Lower leg skin (tissue), 4 donors: Measurements from ENCODE around the gene C1orf21. TPM values are rescaled to one million over a fixed set of nuclear protein-coding genes. Genes with fewer than 3 reads are reported as not detected.

Experiments used
- DNase-seq, 2 donors: peaks; one replicate each; pipeline ENCODE4 v3.0.0-alpha.2; 2019; ENCODE audit warnings: low spot score in 2 of 2
- H3K4me3 ChIP-seq: fragments of 200-600 bp; sonication (generic); 2 replicates; pipeline ENCODE4 v1.5.1; 2017; ENCODE audit warnings: mild to moderate bottlenecking, low read depth; ENCODE audit not compliant: poor library complexity, severe bottlenecking
- POLR2A ChIP-seq, 2 donors: fragments of 450-650 bp; IDR thresholded peaks; one replicate each; pipeline ENCODE4 v1.6.1; 2016 to 2017; ENCODE audit warnings: antibody characterized with exemption in 2 of 2, mild to moderate bottlenecking in 1 of 2, moderate library complexity in 1 of 2
- whole genome bisulfite sequencing, 2 donors: methylation state at CpG; one replicate each; pipeline ENCODE4 v1.1.5; 2018; 5-methylcytosine and 5-hydroxymethylcytosine counted together
- intact Hi-C: fragments of 100-400 bp; cut with DNase I; formaldehyde crosslinking; loops from one replicate; pipeline ENCODE4 v1.15.0; 2023; ENCODE audit warnings: low total_unique reads
- total RNA-seq, 4 donors: library from RNA; depleted of rRNA; stranded (reverse); fragments of >200 nt; gene quantifications; one replicate each; pipeline ENCODE4 v1.1.0, GENCODE V29; 2016
- TF ChIP-seq, protein P1 (sequence below), 3 donors: fragments of 450-650 bp; IDR thresholded peaks; one replicate each; pipeline ENCODE4 v1.5.1; 2016; ENCODE audit warnings: antibody characterized with exemption in 3 of 3, mild to moderate bottlenecking in 3 of 3, moderate library complexity in 2 of 3

Gene C1orf21
- total RNA-seq, 4 donors from 2014 or later, result 37.6 to 79.4 (median 56.2) TPM

DNA sequence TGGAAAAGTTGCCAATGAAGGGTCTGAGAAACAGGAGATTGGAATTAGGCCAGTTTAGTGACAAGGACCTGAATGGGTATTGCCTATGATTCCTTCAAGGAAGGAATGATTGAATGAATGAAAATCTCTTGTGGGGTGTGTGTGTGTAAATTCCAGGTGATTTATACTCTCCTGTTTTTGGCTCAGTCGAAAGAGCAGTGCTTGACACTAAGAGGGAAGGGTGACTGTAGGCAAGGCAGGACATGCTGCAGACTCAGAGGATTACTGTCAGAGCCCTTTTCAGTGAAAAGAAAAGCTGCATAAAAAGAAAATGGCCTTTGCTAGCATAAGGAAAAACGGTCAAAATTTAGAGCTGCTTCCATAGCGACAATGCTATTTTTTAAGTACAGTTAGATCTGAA lies 30.1 kb downstream of the C1orf21 start:
- intact Hi-C loops, result no loop called here
- TF ChIP-seq, protein P1, sequence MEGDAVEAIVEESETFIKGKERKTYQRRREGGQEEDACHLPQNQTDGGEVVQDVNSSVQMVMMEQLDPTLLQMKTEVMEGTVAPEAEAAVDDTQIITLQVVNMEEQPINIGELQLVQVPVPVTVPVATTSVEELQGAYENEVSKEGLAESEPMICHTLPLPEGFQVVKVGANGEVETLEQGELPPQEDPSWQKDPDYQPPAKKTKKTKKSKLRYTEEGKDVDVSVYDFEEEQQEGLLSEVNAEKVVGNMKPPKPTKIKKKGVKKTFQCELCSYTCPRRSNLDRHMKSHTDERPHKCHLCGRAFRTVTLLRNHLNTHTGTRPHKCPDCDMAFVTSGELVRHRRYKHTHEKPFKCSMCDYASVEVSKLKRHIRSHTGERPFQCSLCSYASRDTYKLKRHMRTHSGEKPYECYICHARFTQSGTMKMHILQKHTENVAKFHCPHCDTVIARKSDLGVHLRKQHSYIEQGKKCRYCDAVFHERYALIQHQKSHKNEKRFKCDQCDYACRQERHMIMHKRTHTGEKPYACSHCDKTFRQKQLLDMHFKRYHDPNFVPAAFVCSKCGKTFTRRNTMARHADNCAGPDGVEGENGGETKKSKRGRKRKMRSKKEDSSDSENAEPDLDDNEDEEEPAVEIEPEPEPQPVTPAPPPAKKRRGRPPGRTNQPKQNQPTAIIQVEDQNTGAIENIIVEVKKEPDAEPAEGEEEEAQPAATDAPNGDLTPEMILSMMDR (IDR thresholded peaks at IDR 0.05), result no peak
- no peak for TF ChIP-seq POLR2A (IDR thresholded peaks at IDR 0.05)
- DNase-seq, result no peak
- H3K4me3 ChIP-seq, result no peak overlapping the region
- WGBS, 2 donors, result 39 to 46% methylated on average over 3 of the region's 3 CpGs

DNA sequence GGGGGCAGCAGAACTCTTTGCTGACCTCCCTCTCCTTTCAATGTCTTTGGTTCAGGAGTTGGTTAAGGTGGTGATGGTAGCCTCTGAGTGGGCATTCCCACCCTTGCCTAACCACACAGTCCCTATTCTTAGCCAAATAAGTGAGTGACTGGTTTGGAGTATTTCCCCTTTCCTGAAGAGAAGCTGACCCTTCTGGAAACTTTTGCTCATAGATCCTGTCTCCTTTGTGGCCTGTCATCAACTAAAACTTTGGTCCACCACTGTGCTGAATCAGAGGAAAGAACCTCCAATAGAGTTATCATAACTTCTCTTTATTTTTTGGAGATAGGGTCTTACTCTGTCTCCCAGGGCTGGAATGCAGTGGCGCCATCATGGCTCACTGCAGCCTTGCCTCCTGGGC lies 31.1 kb downstream of the C1orf21 start:
- intact Hi-C loops, result no loop called here
- TF ChIP-seq, protein P1 (IDR thresholded peaks at IDR 0.05), result no peak
- TF ChIP-seq POLR2A (IDR thresholded peaks at IDR 0.05), result no peak
- H3K4me3 ChIP-seq, result no peak overlapping the region
- no peak for DNase-seq
- 94 to 96% methylated on average over 1 of the region's 1 CpG for WGBS, 2 donors

DNA sequence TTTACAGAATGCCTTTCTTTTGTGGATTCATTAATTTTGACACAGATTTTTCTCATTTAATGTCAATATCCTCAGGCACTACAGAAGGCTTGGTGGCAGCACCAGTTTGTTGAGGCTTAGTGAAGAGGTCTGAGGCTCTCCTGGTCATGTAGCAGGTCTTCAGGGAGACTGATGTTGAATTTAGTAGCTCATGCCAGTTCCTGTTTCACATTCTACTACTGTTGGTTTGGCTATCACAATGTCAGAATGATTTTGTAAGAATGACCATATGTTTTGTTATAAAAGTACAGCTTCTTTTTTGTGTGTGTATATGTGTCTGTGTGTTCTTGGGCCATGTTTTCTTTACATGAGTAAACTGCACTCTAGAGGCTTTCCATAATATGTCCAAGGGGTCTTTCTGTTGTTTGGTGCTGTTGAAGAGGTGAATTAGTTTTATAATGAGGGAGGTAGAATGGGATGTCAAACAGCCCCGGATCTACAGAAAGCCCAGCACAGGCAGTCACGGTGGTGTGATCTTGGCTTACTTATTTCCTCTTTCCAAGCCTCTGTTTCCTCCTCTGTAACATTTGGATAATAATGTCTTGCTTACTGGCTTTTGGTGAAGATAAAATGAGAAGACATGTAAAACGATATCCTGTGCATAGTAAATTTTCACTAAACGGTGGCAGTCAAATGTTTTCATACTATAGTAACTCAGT lies 32.0 kb downstream of the C1orf21 start:
- 65 to 75% methylated on average over 4 of the region's 4 CpGs for WGBS, 2 donors
- no peak for DNase-seq
- no peak overlapping the region for H3K4me3 ChIP-seq
- TF ChIP-seq, protein P1 (IDR thresholded peaks at IDR 0.05), result no peak
- TF ChIP-seq POLR2A (IDR thresholded peaks at IDR 0.05), result no peak
- intact Hi-C loops, result no loop called here

DNA sequence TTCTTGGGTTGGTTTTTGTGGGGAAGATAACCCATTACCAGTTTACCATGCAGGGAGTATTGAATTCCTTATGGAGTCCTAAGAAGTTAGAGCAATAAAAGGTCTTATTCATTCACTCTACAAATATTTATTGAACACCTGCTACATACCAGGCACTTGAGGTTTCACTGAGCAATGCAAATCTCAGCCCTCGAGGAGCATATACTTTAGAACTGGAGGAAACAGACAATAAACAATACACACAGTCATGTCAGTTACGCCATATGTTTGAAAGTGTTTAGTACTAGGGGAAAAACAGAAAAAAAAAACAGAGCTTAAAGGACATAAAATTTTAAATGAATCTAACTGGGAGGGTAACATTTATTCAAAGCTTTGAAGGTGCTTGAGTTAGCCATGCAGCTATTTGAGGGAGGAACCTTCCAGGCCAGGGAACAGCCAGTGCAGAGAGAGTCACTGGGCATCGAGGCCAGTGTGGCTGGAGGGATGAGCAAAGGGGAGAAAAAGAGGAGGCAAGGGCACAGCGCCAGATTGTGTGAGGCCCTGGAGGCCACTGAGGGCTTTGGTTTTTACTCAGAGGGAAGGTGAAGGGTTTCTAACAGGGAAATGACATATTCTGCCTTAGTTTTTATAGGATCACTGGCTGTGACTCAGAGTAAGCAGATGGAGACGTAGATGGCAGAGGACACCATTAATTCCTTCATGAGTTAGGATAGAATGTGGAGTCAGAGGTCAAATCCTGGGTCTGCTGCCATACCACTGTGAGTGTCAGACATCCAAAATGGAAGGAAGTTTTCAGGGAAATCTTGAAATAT lies 32.7 kb downstream of the C1orf21 start:
- TF ChIP-seq, protein P1 (IDR thresholded peaks at IDR 0.05), result no peak
- TF ChIP-seq POLR2A (IDR thresholded peaks at IDR 0.05), result no peak
- intact Hi-C loops, result no loop called here
- DNase-seq, result no peak
- no peak overlapping the region for H3K4me3 ChIP-seq
- 61 to 71% methylated on average over 5 of the region's 5 CpGs for WGBS, 2 donors

DNA sequence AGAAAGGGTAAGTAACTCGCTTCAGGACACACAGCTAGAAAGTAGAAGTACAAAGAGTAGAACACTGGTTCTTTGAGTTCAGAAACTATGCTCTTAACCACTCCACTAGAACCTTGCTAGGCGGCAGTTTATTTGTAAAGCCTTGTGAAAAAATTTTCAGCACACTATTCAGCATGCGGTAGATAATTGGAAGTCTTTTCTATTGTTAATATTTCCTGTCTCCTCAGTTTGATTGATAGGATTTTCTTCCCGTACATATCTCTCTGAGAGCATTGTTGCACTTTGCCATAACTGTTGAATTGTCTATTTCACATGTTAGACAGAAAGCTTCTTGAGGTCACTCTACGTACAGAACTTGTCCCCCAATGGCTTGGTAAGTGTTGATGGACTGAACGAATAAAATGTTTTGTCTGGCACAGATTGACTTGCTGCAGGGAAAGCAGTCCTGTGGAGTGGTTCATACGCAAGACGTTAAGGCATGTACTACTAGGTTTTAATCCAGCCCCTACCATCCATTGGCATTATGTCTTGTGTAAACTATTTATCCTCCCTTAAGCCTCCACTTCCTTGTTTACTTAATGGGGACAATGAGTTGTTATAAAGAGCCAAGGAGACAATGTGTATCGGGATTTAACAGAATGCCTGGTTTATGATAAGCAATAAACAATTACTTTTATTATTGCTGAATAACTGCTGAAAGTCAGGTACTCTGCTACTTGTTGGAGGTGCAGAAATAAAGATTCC lies 35.8 kb downstream of the C1orf21 start:
- 60 to 66% methylated on average over 9 of the region's 9 CpGs for WGBS, 2 donors
- no peak for TF ChIP-seq POLR2A (IDR thresholded peaks at IDR 0.05)
- H3K4me3 ChIP-seq, result no peak overlapping the region
- DNase-seq, result no peak
- intact Hi-C loops, result no loop called here

DNA sequence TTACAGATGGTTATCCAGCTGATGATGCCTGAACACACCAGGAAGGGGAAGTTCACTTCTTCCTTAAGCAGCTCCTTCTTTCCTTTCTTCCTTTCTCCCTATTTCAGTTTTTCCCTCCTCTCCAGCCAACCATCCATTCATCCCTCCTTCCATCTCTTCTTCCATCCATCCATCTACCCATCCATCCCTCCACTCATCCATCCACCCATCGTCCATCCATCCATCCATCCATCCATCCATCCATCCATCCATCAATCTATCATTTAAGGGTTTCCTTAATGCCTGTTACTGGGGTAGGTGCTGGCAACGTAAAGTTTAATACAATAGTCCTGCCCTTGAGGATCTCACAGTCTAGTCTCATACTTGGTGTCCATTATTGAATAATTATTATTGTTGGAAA lies 36.8 kb downstream of the C1orf21 start:
- WGBS, 2 donors, result 88 to 89% methylated on average over 2 of the region's 2 CpGs
- DNase-seq, result no peak
- H3K4me3 ChIP-seq, result no peak overlapping the region
- intact Hi-C loops, result no loop called here
- TF ChIP-seq POLR2A (IDR thresholded peaks at IDR 0.05), result no peak
- TF ChIP-seq, protein P1 (IDR thresholded peaks at IDR 0.05), result no peak
